Immature natural killer cell (primary cell): ENCODE measurements around the gene H2BK1. TPM values are rescaled to one million over a fixed set of nuclear protein-coding genes. Genes with fewer than 3 reads are reported as not detected.

Experiments
- DNase-seq, 3 donors: peaks; one replicate each; pipeline ENCODE4 v3.0.0; 2022; ENCODE audit warnings: mixed read lengths in 1 of 3
- H3K27ac Mint-ChIP-seq, 6 donors: one replicate each; pipeline ENCODE4 v1.8.0; 2020; ENCODE audit warnings: mixed read lengths in 6 of 6, mild to moderate bottlenecking in 5 of 6, inconsistent platforms in 4 of 6, moderate library complexity in 3 of 6
- H3K27me3 Mint-ChIP-seq, 3 donors: one replicate each; pipeline ENCODE4 v1.8.0; 2020 to 2021; ENCODE audit warnings: low read depth in 3 of 3, mild to moderate bottlenecking in 3 of 3, mixed read lengths in 3 of 3, moderate library complexity in 3 of 3, inconsistent platforms in 1 of 3
- H3K36me3 Mint-ChIP-seq, 3 donors: one replicate each; pipeline ENCODE4 v1.8.0; 2020; ENCODE audit warnings: mixed read lengths in 3 of 3, inconsistent platforms in 2 of 3, mild to moderate bottlenecking in 2 of 3
- H3K4me1 Mint-ChIP-seq, 2 donors: one replicate each; pipeline ENCODE4 v1.8.0; 2020; ENCODE audit warnings: inconsistent platforms in 2 of 2, mild to moderate bottlenecking in 2 of 2, mixed read lengths in 2 of 2, moderate library complexity in 1 of 2
- H3K4me3 Mint-ChIP-seq, 5 donors: one replicate each; pipeline ENCODE4 v1.8.0; 2020; ENCODE audit warnings: mild to moderate bottlenecking in 5 of 5, mixed read lengths in 5 of 5, inconsistent platforms in 3 of 5, moderate library complexity in 3 of 5
- H3K9me3 Mint-ChIP-seq, 6 donors: one replicate each; pipeline ENCODE4 v1.8.0; 2020; ENCODE audit warnings: mild to moderate bottlenecking in 6 of 6, mixed read lengths in 6 of 6, inconsistent platforms in 4 of 6, moderate library complexity in 3 of 6
- polyA plus RNA-seq, 3 donors: library from polyadenylated mRNA; unstranded; fragments of 300-500 nt; fragmentation: Illumina TruSeq; gene quantifications; one replicate each; pipeline ENCODE4 v1.2.3, GENCODE V29; 2021

H2BK1 gene
- polyA plus RNA-seq: not detected

GRCh38 chr7:151210087-151210854, at the start of gene H2BK1:
Gene H2BK1, minus strand, starts transcription at chr7:151210488. Its CDS starts 170 bp downstream, at chr7:151210318.
- H3K27ac Mint-ChIP-seq: peak within 1 kb of the TSS in 1 of 6 donors; percentile 50
- no peak within 1 kb of the TSS for H3K4me3 Mint-ChIP-seq
- peaks cover 11 to 19% (median 14%) of the 10 kb centered on the region in 3 donors for H3K36me3 Mint-ChIP-seq
- DNase-seq: no peak
- H3K4me1 Mint-ChIP-seq: peaks cover 23 to 29% of the 10 kb centered on the region in 2 donors
- peaks cover 0 to 3% (median 0%) of the 10 kb centered on the region in 3 donors for H3K27me3 Mint-ChIP-seq
- no peaks in the 10 kb centered on the region for H3K9me3 Mint-ChIP-seq

GRCh38 chr7:151257990-151258389, 47.7 kb upstream of the H2BK1 start:
- peaks cover 3 to 8% (median 7%) of the 10 kb centered on the region in 3 donors for H3K27me3 Mint-ChIP-seq
- H3K4me3 Mint-ChIP-seq: no peak overlapping the region

GRCh38 chr7:151256410-151257045, 46.2 kb upstream of the H2BK1 start:
- Mint-ChIP-seq H3K9me3 (no peaks in the 10 kb centered on the region), H3K4me3 (no peak overlapping the region), H3K36me3 (no peaks in the 10 kb centered on the region), H3K27me3 (peaks cover 3 to 15% (median 11%) of the 10 kb centered on the region in 3 donors), H3K27ac (no peak overlapping the region), H3K4me1 (peaks cover 3 to 5% of the 10 kb centered on the region in 2 donors)
- DNase-seq: no peak

More at GRCh38 chr7:151257990-151258389, 47.7 kb upstream of the H2BK1 start:
- Mint-ChIP-seq H3K9me3 (no peaks in the 10 kb centered on the region), H3K27ac (no peak overlapping the region), H3K36me3 (no peaks in the 10 kb centered on the region), H3K4me1 (no peaks in the 10 kb centered on the region)
- DNase-seq: no peak

GRCh38 chr7:151255390-151255789, 45.1 kb upstream of the H2BK1 start:
- Mint-ChIP-seq H3K4me3 (no peak overlapping the region), H3K9me3 (no peaks in the 10 kb centered on the region), H3K27ac (peak overlapping the region in 1 of 6 donors; percentile 24), H3K36me3 (no peaks in the 10 kb centered on the region), H3K4me1 (peaks cover 13 to 15% of the 10 kb centered on the region in 2 donors), H3K27me3 (peaks cover 5 to 21% (median 16%) of the 10 kb centered on the region in 3 donors)
- DNase-seq: no peak

- Mint-ChIP-seq H3K9me3 (no peaks in the 10 kb centered on the region), H3K4me1 (peaks cover 16% of the 10 kb centered on the region in 2 donors), H3K27me3 (peaks cover 5 to 22% (median 21%) of the 10 kb centered on the region in 3 donors), H3K4me3 (no peak overlapping the region), H3K36me3 (no peaks in the 10 kb centered on the region), H3K27ac (no peak overlapping the region)
- DNase-seq: no peak
These were observed 44.6 kb upstream of the H2BK1 start for GRCh38 chr7:151254851-151255250.

GRCh38 chr7:151254316-151254715, 44.0 kb upstream of the H2BK1 start:
- Mint-ChIP-seq H3K36me3 (no peaks in the 10 kb centered on the region), H3K4me3 (peak overlapping the region in 1 of 5 donors; percentile 34), H3K4me1 (peaks cover 18% of the 10 kb centered on the region in 2 donors), H3K9me3 (no peaks in the 10 kb centered on the region), H3K27ac (no peak overlapping the region), H3K27me3 (peaks cover 5 to 23% (median 22%) of the 10 kb centered on the region in 3 donors)
- DNase-seq: no peak

GRCh38 chr7:151252961-151253711, 42.8 kb upstream of the H2BK1 start:
- H3K27me3 Mint-ChIP-seq: peaks cover 5 to 23% (median 22%) of the 10 kb centered on the region in 3 donors
- peak overlapping the region; percentile 55 to 80 (median 61) for H3K4me3 Mint-ChIP-seq
- no peaks in the 10 kb centered on the region for H3K9me3 Mint-ChIP-seq
- peaks cover 23 to 27% of the 10 kb centered on the region in 2 donors for H3K4me1 Mint-ChIP-seq
- H3K36me3 Mint-ChIP-seq: no peaks in the 10 kb centered on the region
- no peak for DNase-seq
- no peak overlapping the region for H3K27ac Mint-ChIP-seq

GRCh38 chr7:151252561-151252835, 42.2 kb upstream of the H2BK1 start:
- Mint-ChIP-seq H3K4me1 (peaks cover 27% of the 10 kb centered on the region in 2 donors), H3K4me3 (peak overlapping the region; percentile 55 to 80 (median 79))

GRCh38 chr7:151251689-151252560, 41.6 kb upstream of the H2BK1 start:
- Mint-ChIP-seq H3K36me3 (no peaks in the 10 kb centered on the region), H3K27me3 (peaks cover 11 to 21% (median 20%) of the 10 kb centered on the region in 3 donors), H3K4me1 (peaks cover 27% of the 10 kb centered on the region in 2 donors), H3K4me3 (peak overlapping the region; percentile 28 to 80 (median 79)), H3K27ac (no peak overlapping the region), H3K9me3 (no peaks in the 10 kb centered on the region)
- peak in 1 of 3 donors; percentile 25 for DNase-seq

More at GRCh38 chr7:151252561-151252835, 42.2 kb upstream of the H2BK1 start:
- no peak for DNase-seq
- Mint-ChIP-seq H3K9me3 (no peaks in the 10 kb centered on the region), H3K27ac (no peak overlapping the region), H3K36me3 (no peaks in the 10 kb centered on the region), H3K27me3 (peaks cover 9 to 23% (median 20%) of the 10 kb centered on the region in 3 donors)

- H3K4me3 Mint-ChIP-seq: peak overlapping the region; percentile 62 to 88 (median 81)
- H3K27ac Mint-ChIP-seq: no peak overlapping the region
- peaks cover 12 to 19% (median 18%) of the 10 kb centered on the region in 3 donors for H3K27me3 Mint-ChIP-seq
- H3K36me3 Mint-ChIP-seq: no peaks in the 10 kb centered on the region
- no peaks in the 10 kb centered on the region for H3K9me3 Mint-ChIP-seq
- DNase-seq: no peak
- H3K4me1 Mint-ChIP-seq: peaks cover 27 to 29% of the 10 kb centered on the region in 2 donors
These were observed 41.0 kb upstream of the H2BK1 start for GRCh38 chr7:151251328-151251688.

- Mint-ChIP-seq H3K36me3 (no peaks in the 10 kb centered on the region), H3K4me1 (peaks cover 27 to 32% of the 10 kb centered on the region in 2 donors), H3K4me3 (peak overlapping the region; percentile 62 to 88 (median 81)), H3K27ac (no peak overlapping the region), H3K9me3 (no peaks in the 10 kb centered on the region), H3K27me3 (peaks cover 15 to 22% (median 20%) of the 10 kb centered on the region in 3 donors)
- DNase-seq: no peak
These were observed 40.2 kb upstream of the H2BK1 start for GRCh38 chr7:151250181-151251132.

- H3K27me3 Mint-ChIP-seq: peaks cover 16 to 22% (median 20%) of the 10 kb centered on the region in 3 donors
- peaks cover 30 to 36% of the 10 kb centered on the region in 2 donors for H3K4me1 Mint-ChIP-seq
- no peak overlapping the region for H3K27ac Mint-ChIP-seq
- no peaks in the 10 kb centered on the region for H3K36me3 Mint-ChIP-seq
- no peaks in the 10 kb centered on the region for H3K9me3 Mint-ChIP-seq
- peak overlapping the region; percentile 62 to 88 (median 83) for H3K4me3 Mint-ChIP-seq
- no peak for DNase-seq
These were observed 39.4 kb upstream of the H2BK1 start for GRCh38 chr7:151249732-151250072.
